Left ventricle myocardium inferior (tissue), 1 donor: ENCODE results near the gene TMEM143. TPM values are rescaled to one million over a fixed set of nuclear protein-coding genes. Genes with fewer than 3 reads are reported as not detected.
A peak's percentile ranks its signal among the peaks of the same experiment; 100 is the strongest.

ENCODE experiments used
- DNase-seq: peaks from one replicate; pipeline ENCODE4 v3.0.0-alpha.2; 2020
- H3K27ac ChIP-seq: fragments of 200-600 bp; replicated peaks from 2 replicates; pipeline ENCODE4 v1.8.0; 2021
- H3K27me3 ChIP-seq: fragments of 200-600 bp; 2 replicates; pipeline ENCODE4 v1.8.0; 2021; ENCODE audit warnings: low read depth
- H3K36me3 ChIP-seq: fragments of 200-600 bp; 2 replicates; pipeline ENCODE4 v1.8.0; 2021
- H3K4me1 ChIP-seq: fragments of 200-600 bp; 2 replicates; pipeline ENCODE4 v1.8.0; 2021
- H3K4me3 ChIP-seq: fragments of 200-600 bp; 2 replicates; pipeline ENCODE4 v1.8.0; 2021; ENCODE audit warnings: mild to moderate bottlenecking, moderate library complexity
- H3K9me3 ChIP-seq: fragments of 200-600 bp; replicated peaks from 2 replicates; pipeline ENCODE4 v1.8.0; 2021
- intact Hi-C: fragments of 100-400 bp; cut with micrococcal nuclease; formaldehyde crosslinking; loops from one replicate; pipeline ENCODE4 v1.11.0; 2022
- total RNA-seq: library from RNA; stranded (reverse); fragmentation: NEBNext Ultra II Directional; extraction: Animal tissue kit (Norgen Biotek cat#: 25700); gene quantifications from one replicate; pipeline ENCODE4 v1.2.1, GENCODE V29; 2021
- TF ChIP-seq, protein P1 (sequence below): fragments of 200-600 bp; IDR thresholded peaks from 2 replicates; pipeline ENCODE4 v1.8.0; 2021; ENCODE audit warnings: antibody characterized with exemption, mild to moderate bottlenecking, borderline replicate concordance
- donor health status: DM: no; HTN: yes; CAD: no; lungs with severe emphysema.

Gene TMEM143
- total RNA-seq, 1 donor from 2014 or later = 108 TPM

DNA sequence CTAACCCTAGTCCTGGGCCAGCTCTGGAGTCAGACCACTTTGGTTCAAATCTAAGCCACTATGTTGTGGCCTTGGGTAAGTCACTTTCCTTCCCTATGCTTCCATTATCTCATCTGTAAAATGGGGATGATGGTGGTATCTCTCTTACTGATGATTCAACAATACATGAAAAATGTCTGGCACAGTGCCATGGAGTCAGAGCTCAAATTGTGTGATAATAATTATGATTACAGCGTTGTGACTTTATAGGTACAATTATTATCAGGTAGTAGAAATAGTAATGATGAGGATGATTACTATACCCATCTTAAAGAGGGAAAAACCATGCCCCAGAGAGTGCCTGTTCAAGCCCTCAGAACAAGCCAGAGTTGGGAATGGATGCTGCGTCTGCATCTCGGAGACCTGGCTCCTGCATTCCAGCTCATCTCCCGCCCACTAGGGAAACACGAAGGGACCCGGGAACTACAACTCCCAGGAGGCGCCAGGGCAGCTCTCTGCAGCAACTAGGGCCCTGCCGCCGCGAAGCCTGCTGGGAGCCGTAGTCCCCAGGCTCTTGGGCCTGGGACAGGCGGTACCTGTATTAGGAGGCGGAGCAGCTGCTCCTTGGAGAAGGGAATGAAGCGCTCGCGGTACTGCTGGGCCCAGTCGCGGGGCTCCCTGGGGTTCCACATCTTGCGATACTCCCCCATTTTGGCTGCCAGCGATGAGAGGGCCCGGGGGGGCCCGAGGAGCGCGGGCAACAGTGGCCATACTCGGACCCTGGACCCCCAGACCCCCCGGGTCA, 832 bp downstream of the TMEM143 start:
- H3K9me3 ChIP-seq = no peaks in the 10 kb centered on the region
- peaks cover 11% of the 10 kb centered on the region for H3K4me1 ChIP-seq
- intact Hi-C loops = no loop called here
- peak overlapping the region; percentile 79 for H3K4me3 ChIP-seq
- H3K27me3 ChIP-seq = no peaks in the 10 kb centered on the region
- TF ChIP-seq, protein P1, sequence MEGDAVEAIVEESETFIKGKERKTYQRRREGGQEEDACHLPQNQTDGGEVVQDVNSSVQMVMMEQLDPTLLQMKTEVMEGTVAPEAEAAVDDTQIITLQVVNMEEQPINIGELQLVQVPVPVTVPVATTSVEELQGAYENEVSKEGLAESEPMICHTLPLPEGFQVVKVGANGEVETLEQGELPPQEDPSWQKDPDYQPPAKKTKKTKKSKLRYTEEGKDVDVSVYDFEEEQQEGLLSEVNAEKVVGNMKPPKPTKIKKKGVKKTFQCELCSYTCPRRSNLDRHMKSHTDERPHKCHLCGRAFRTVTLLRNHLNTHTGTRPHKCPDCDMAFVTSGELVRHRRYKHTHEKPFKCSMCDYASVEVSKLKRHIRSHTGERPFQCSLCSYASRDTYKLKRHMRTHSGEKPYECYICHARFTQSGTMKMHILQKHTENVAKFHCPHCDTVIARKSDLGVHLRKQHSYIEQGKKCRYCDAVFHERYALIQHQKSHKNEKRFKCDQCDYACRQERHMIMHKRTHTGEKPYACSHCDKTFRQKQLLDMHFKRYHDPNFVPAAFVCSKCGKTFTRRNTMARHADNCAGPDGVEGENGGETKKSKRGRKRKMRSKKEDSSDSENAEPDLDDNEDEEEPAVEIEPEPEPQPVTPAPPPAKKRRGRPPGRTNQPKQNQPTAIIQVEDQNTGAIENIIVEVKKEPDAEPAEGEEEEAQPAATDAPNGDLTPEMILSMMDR = no peak
- H3K36me3 ChIP-seq = peaks cover 10% of the 10 kb centered on the region
- H3K27ac ChIP-seq = peak overlapping the region; percentile 95
- DNase-seq = peak; percentile 97

DNA sequence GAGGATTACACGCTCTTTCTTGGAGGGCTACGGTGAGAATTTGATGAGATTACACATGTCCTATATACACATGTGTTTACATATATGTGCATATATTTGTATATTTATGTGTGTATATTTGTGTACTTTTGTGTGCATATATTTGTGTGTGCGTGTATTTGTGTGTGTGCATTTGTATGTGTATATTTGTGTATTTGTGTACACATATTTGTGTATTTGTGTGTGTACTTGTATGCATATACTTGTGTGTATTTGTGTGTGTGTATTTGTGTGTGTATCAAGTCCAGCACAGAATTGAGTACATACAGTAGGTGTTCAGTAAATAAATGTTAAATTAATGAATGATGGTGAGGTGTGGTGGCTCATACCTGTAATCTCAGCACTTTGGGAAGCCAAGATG, 1.8 kb downstream of the TMEM143 start:
- Histone ChIP-seq H3K36me3 (peaks cover 10% of the 10 kb centered on the region), H3K4me3 (no peak overlapping the region), H3K27me3 (no peaks in the 10 kb centered on the region), H3K27ac (no peak overlapping the region), H3K9me3 (no peaks in the 10 kb centered on the region), H3K4me1 (peaks cover 11% of the 10 kb centered on the region)
- intact Hi-C loops = no loop called here
- DNase-seq = no peak
- TF ChIP-seq, protein P1 = no peak

DNA sequence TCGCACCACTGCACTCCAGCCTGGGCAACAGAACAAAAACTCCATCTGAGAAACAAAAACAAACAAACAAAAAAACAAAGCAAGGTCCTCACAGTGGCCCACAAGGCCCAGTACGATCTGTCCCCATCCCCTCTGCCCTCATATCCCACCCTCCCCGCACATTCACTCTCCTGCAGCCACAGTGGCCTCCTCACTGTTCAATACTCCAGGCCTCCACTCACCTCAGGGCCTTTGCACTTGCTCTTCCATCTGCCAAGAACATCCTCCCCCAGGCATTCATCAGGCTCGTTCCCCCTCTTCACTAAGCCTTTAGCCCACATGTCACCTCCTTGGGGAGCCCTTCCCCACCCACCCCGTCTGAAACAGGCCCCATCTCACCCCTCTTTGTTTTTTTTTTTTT, 4.6 kb downstream of the TMEM143 start:
- Histone ChIP-seq H3K4me3 (no peak overlapping the region), H3K9me3 (no peaks in the 10 kb centered on the region), H3K4me1 (peaks cover 6% of the 10 kb centered on the region), H3K27me3 (no peaks in the 10 kb centered on the region), H3K27ac (no peak overlapping the region), H3K36me3 (peaks cover 17% of the 10 kb centered on the region)
- intact Hi-C loops = no loop called here
- DNase-seq = no peak
- TF ChIP-seq, protein P1 = no peak

DNA sequence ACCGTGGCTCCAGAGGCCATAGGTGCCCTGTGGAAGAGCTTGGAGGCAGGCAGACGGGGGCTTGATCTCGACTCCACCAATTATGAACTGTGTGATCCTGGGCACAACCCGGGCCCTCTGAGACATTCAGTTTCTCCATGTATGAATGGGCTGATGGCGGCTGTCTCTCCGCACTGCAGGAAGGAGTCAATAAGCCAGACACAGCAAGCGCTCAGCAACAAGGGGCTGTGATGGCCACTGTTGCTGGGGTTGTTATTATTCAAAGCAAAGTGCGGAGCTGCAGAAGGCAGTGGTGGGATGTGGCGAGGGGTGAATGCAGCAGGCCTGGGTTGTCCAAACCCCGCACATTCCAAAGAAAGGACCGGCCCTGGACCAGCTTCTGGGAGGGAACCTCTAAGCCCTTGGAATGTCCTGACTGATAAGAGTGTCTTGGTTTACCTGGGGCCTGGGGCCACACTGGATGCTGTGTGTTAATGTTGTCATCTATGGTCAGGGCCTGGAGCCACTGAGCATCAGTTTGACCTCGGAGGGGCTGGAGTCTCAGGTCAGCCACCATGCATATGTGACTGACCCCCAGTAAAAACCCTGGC, 8.3 kb downstream of the TMEM143 start:
- no peaks in the 10 kb centered on the region for H3K27me3 ChIP-seq
- DNase-seq = no peak
- no peak overlapping the region for H3K4me3 ChIP-seq
- intact Hi-C loops = no loop called here
- peaks cover 17% of the 10 kb centered on the region for H3K36me3 ChIP-seq
- TF ChIP-seq, protein P1 = no peak
- no peaks in the 10 kb centered on the region for H3K4me1 ChIP-seq
- H3K27ac ChIP-seq = no peak overlapping the region
- H3K9me3 ChIP-seq = no peaks in the 10 kb centered on the region

DNA sequence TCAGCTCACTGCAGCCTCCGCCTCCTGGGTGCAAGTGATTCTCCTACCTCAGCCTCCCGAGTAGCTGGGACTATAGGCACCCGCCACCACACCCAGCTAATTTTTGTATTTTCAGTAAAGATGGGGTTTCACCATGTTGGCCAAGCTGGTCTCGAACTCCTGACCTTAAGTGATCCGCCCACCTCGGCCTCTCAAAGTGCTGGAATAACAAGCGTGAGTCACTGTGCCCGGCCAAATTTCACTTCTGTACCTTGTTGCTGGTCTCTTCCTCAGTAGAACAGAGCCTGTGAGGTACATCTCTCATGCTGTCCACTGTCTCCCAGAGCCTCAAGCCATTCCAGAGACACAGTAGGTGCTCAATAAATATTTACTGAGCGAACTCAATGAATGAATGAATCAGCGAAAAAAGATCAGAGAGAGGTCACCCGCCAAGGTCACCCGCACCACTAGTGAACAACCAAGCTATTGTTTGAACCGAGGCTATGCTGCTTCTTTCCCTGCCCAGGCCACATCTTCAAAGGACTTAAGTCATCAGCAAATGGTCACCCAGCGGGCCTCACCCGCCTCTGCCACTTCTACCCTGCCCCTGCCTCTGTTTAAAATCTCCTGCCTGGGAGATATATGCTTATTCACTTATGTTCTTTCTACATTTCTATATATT, 9.3 kb downstream of the TMEM143 start:
- H3K9me3 ChIP-seq = no peaks in the 10 kb centered on the region
- no peak overlapping the region for H3K4me3 ChIP-seq
- H3K36me3 ChIP-seq = peaks cover 10% of the 10 kb centered on the region
- H3K27ac ChIP-seq = no peak overlapping the region
- intact Hi-C loops = no loop called here
- H3K27me3 ChIP-seq = no peaks in the 10 kb centered on the region
- TF ChIP-seq, protein P1 = no peak
- no peak for DNase-seq
- no peaks in the 10 kb centered on the region for H3K4me1 ChIP-seq
